ENCODE data around the gene MCL1. TPM values are rescaled to one million over a fixed set of nuclear protein-coding genes. Genes with fewer than 3 reads are reported as not detected.
A peak's percentile ranks its signal among the peaks of the same experiment; 100 is the strongest.

MCL1 gene
- total RNA-seq, 2 donors from 2014 or later: 96.7 to 146 TPM

DNA sequence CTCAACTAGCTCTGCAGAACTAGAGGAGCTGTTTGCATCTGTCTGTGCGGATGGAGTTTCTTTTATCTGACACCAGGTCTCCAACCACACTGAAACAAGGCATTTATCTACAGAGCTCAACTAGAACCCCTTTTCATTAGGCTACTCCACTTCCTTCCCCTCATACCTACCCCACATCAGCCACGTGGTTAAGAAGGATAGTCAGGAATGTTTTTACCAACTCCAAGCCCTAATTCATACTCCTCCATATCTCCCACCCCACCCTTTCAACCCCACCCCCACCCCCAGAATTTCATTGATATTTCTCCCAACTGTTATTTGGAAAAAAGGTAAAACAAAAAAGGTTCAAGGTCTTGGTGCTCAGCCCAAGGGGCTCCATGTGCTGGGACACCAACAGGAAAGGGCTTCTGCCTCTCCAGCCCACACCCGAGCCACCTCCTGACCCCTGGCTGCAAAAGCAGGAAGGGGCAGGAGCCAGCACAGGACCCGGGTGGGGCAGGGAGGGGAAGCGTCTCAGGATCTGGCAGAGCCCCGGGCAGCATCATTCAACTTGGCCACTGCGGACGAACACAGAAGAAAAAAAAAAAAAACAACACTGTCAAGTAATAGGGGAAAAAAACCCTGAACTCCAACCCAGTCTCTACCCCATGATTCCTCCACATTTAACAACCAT is 43.0 kb upstream of the MCL1 start:
- no peaks in the 10 kb centered on the region for H3K9me3 ChIP-seq
- H3K27me3 ChIP-seq: no peaks in the 10 kb centered on the region
- peak overlapping the region; percentile 65 to 72 for H3K27ac ChIP-seq
- peak; percentile 78 for DNase-seq (ENCODE audit: low spot score)
- H3K4me3 ChIP-seq: no peak overlapping the region
- H3K4me1 ChIP-seq: peaks cover 0 to 48% of the 10 kb centered on the region in 2 donors
- H3K36me3 ChIP-seq: peaks cover 59% of the 10 kb centered on the region
- TF ChIP-seq, protein P1, sequence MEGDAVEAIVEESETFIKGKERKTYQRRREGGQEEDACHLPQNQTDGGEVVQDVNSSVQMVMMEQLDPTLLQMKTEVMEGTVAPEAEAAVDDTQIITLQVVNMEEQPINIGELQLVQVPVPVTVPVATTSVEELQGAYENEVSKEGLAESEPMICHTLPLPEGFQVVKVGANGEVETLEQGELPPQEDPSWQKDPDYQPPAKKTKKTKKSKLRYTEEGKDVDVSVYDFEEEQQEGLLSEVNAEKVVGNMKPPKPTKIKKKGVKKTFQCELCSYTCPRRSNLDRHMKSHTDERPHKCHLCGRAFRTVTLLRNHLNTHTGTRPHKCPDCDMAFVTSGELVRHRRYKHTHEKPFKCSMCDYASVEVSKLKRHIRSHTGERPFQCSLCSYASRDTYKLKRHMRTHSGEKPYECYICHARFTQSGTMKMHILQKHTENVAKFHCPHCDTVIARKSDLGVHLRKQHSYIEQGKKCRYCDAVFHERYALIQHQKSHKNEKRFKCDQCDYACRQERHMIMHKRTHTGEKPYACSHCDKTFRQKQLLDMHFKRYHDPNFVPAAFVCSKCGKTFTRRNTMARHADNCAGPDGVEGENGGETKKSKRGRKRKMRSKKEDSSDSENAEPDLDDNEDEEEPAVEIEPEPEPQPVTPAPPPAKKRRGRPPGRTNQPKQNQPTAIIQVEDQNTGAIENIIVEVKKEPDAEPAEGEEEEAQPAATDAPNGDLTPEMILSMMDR (IDR thresholded peaks at IDR 0.05): peak in 1 of 2 donors; percentile 50

DNA sequence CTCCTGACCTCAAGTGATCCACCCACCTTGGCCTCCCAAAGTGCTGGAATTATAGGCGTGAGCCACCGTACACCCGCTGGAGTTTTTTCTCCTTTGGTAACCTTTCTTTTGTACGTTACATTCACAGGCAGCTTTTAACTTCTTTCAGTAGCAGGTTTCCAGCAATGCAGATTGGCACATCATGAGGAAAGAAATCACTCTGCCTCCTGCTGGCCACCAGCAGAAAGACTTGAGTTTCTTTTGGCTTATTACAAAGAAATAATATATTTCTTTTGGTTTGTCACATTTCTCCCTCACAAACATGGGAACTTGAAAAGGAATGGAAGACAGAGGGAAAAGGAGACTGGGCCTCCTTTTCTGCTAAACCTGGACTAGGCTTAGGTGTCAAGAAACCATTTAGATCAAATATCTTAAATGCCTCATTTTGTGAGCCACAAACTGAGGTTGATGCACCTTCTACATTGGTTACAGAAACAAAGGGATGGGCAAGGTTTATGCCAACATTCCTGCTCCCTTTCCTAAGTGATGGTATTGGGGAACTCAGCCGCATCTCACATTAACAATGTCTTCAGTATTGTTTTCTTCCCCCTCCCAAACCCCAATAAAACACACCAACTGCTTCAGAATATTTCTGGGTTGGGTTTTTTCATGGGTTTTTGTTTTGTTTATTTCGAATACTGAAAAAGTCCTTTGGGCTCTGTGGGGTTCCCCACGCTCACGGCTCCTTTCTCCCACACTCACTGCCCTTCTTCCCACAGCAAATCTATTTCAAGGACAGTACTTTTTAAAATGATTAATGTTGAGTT is 42.3 kb upstream of the MCL1 start:
- TF ChIP-seq, protein P1 (IDR thresholded peaks at IDR 0.05): peak; percentile 25 to 76
- Histone ChIP-seq H3K27ac (peak overlapping the region; percentile 65 to 72), H3K36me3 (peaks cover 56% of the 10 kb centered on the region), H3K4me3 (no peak overlapping the region), H3K9me3 (no peaks in the 10 kb centered on the region), H3K27me3 (no peaks in the 10 kb centered on the region), H3K4me1 (peaks cover 0 to 47% of the 10 kb centered on the region in 2 donors)
- DNase-seq (ENCODE audit: low spot score): peak; percentile 74

DNA sequence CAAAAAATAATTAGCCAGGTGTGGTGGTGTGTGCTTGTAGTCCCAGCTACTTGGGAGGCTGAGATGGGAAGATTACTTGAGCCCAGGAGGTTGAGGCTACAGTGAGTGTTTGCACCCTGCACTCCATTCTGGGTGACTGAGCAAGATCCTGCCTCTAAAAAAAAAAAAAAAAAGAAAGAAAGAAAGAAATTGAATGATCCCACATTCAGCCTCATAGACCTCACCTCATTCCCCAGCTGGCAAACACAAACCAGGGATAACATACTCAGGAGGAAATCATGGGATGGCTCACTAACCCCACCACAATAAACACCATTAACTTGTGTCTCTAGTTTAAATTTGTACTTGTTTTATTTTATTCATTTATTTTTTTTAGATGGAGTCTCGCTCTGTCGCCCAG is 41.5 kb upstream of the MCL1 start:
- Histone ChIP-seq H3K4me3 (no peak overlapping the region), H3K4me1 (peaks cover 0 to 47% of the 10 kb centered on the region in 2 donors), H3K9me3 (no peaks in the 10 kb centered on the region), H3K36me3 (peaks cover 48% of the 10 kb centered on the region), H3K27ac (peak overlapping the region; percentile 65 to 72), H3K27me3 (no peaks in the 10 kb centered on the region)
- no peak for DNase-seq (ENCODE audit: low spot score)
- TF ChIP-seq, protein P1 (IDR thresholded peaks at IDR 0.05): no peak

DNA sequence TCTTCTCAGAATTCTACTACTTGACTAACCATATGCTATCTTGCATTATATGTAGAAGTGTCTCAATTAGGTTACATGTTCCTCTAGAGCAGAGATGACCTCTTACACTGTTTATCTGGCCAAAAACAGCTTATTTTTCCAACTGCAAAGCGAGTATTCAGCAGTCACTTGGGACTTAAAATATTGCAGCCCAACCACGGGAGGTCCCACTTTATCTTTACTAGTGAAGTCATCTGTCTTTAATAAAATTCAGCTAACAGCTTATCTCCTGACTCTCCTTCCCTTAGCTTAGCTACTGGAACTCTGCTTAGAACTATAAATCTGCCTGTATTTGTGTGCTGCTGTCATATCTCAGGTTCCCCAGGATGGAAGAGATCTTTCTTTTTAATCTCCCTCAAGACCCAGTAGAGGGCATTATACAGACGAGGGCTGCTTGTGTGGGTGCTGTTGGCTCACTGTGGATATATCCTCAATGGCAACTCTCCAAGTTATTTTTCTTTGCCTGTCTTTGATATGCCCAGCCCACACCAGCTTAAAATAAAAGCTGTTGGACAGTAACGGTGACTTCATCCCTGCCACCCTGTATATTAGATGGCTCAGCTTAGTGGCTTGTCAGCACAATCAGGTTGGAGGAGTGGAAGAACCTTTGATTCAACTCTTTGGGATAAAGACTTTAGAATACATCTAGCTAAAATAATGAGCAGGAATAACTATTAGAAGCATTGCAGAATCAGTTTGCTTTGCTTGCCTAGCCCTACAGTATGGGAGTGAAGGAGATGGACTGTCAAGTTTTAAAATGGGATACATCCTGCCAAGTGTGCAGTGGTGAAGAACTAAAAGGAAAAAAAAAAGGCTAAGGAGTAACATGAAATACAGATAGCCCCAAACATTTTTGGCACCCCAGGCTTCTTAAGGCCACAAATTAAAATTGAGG is 40.4 kb upstream of the MCL1 start:
- peaks cover 37% of the 10 kb centered on the region for H3K36me3 ChIP-seq
- H3K4me3 ChIP-seq: no peak overlapping the region
- no peaks in the 10 kb centered on the region for H3K9me3 ChIP-seq
- H3K4me1 ChIP-seq: peaks cover 0 to 47% of the 10 kb centered on the region in 2 donors
- no peak for DNase-seq (ENCODE audit: low spot score)
- TF ChIP-seq, protein P1 (IDR thresholded peaks at IDR 0.05): peak in 1 of 2 donors; percentile 25
- H3K27me3 ChIP-seq: no peaks in the 10 kb centered on the region
- peak overlapping the region; percentile 65 to 72 for H3K27ac ChIP-seq

DNA sequence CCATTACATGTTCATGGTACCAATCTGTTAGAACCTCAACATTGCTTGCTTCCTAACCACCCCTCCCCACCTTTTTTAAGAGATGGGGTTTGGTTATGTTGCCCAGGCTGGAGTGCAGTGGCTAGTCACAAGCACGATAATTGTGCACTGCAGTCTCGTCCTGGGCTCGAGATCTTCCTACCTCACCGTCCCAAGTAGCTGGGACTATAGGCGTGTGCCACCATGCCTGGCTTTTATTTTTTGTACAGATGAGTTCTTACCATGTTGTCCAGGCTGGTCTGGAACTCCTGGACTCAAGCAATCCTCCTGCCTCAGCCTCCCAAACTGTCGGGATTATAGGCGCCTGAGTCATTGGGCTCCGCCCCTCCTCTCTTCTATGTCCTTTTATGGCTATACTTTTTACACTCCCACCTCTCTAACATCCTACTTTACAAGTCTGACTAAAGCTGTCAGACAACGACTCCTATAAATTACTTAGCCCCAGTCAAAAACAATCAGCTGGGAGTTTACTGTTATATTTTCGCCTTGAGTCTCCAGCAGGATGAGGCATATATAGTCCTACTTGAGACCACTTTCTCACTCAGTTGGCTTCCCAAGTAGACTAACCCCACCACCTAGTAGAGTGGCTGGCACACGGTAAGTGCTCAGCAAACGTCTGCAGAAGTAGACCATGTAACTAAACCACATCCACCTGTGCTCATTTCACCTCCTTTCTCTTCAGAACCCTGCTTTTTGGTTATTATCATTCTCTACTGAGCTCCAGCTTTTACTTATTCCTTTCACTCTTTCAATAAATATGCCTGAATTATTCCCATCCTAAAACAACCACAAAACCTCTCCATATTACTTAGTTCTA is 36.2 kb upstream of the MCL1 start:
- H3K4me1 ChIP-seq: peaks cover 0 to 57% of the 10 kb centered on the region in 2 donors
- TF ChIP-seq, protein P1 (IDR thresholded peaks at IDR 0.05): no peak
- no peak for DNase-seq (ENCODE audit: low spot score)
- no peaks in the 10 kb centered on the region for H3K27me3 ChIP-seq
- no peaks in the 10 kb centered on the region for H3K9me3 ChIP-seq
- H3K36me3 ChIP-seq: peaks cover 9% of the 10 kb centered on the region
- H3K4me3 ChIP-seq: no peak overlapping the region
- peak overlapping the region in 1 of 2 donors; percentile 42 for H3K27ac ChIP-seq
